HepG2 (cell line): ENCODE measurements around the gene CATSPERD. TPM values are rescaled to one million over a fixed set of nuclear protein-coding genes. Genes with fewer than 3 reads are reported as not detected.

Experiments used
- ATAC-seq: fragments of 200-7000 bp; cut with Tn5 transposase; 3 replicates; pipeline ENCODE4 v1.9.1; 2020; ENCODE audit warnings: mild to moderate bottlenecking, moderate library complexity
- BruUV-seq: library from RNA; stranded (reverse); fragments of 400-500 nt; replicated peaks from 2 replicates; lab custom pipeline; 2021; lab: Mats Ljungman, UMichigan
- CTCF ChIA-PET: fragments of 300-600 bp; formaldehyde crosslinking; extraction: SDS; loops from one replicate; lab custom pipeline; 2021; ENCODE audit warnings: low total read pairs, inconsistent platforms, low intra/inter-chr PET ratio; lab: Yijun Ruan, JAX
- POLR2A ChIA-PET: fragments of 350-600 bp; sonication (Branson Sonifier 250); formaldehyde crosslinking; loops from one replicate; lab custom pipeline; 2020; ENCODE audit warnings: antibody characterized with exemption, inconsistent platforms; lab: Yijun Ruan, JAX
- DNase-seq: peaks from one replicate; pipeline ENCODE4 v3.0.0-alpha.2; 2015; ENCODE audit warnings: low spot score
- FAIRE-seq: peaks from 3 replicates; lab custom pipeline; 2011; peaks lifted over from hg19 to GRCh38; lab: Jason Lieb, UNC
- H2AFZ ChIP-seq: one replicate; pipeline ENCODE4 v1.6.1; 2011; ENCODE audit warnings: low read length, inconsistent platforms
- H3K27ac ChIP-seq: fragments of 300-600 bp; 3 replicates; pipeline ENCODE4 v1.8.0; 2011; ENCODE audit warnings: mixed run types, mild to moderate bottlenecking, mixed read lengths, low read length, inconsistent platforms; ENCODE audit not compliant: insufficient read depth; ENCODE audit errors: extremely low read length
- H3K27me3 ChIP-seq, 2 experiments: fragments of 200-600 bp in 1 of 2; 2 replicates in 1 of 2; 3 replicates in 1 of 2; pipeline versions ENCODE4 v1.6.0 to v1.8.0; 2011; ENCODE audit warnings: low read length in 2 of 2, mild to moderate bottlenecking in 2 of 2, moderate library complexity in 2 of 2, inconsistent platforms in 1 of 2; ENCODE audit not compliant: insufficient read depth in 2 of 2, control insufficient read depth in 1 of 2
- H3K36me3 ChIP-seq, 2 experiments: fragments of 200-600 bp in 1 of 2; replicated peaks in 1 of 2; 2 replicates in 1 of 2; 3 replicates in 1 of 2; pipeline versions ENCODE4 v1.5.1 to v1.8.0; 2011; ENCODE audit warnings: low read length in 2 of 2, inconsistent platforms in 1 of 2; ENCODE audit not compliant: insufficient read depth in 2 of 2, control insufficient read depth in 1 of 2
- H3K4me1 ChIP-seq: 2 replicates; pipeline ENCODE4 v1.5.1; 2012; ENCODE audit warnings: low read length, inconsistent platforms; ENCODE audit not compliant: insufficient read depth
- H3K4me2 ChIP-seq: 2 replicates; pipeline ENCODE4 v1.6.0; 2011; ENCODE audit warnings: low read depth, low read length, inconsistent platforms
- H3K4me3 ChIP-seq, 3 experiments: fragments of 200-600 bp in 1 of 3; sonication (generic), shearing (Covaris generic) in 1 of 3; replicated peaks in 1 of 3; 2 replicates each; pipeline ENCODE4 v1.5.1; 2011 to 2016; ENCODE audit warnings: low read length in 3 of 3, inconsistent platforms in 2 of 3, low read depth in 2 of 3, mild to moderate bottlenecking in 2 of 3, control low read depth in 1 of 3, mixed read lengths in 1 of 3; ENCODE audit not compliant: insufficient read depth in 1 of 3
- H3K79me2 ChIP-seq: one replicate; pipeline ENCODE4 v1.6.1; 2011; ENCODE audit warnings: low read length, inconsistent platforms; ENCODE audit not compliant: insufficient read depth
- H3K9ac ChIP-seq: 2 replicates; pipeline ENCODE4 v1.6.0; 2011; ENCODE audit warnings: mild to moderate bottlenecking, low read depth, low read length, inconsistent platforms; ENCODE audit not compliant: insufficient read depth
- H3K9me3 ChIP-seq: 2 replicates; pipeline ENCODE4 v1.5.1; 2012; ENCODE audit warnings: mild to moderate bottlenecking, low read length
- H4K20me1 ChIP-seq: 2 replicates; pipeline ENCODE4 v1.6.0; 2011; ENCODE audit warnings: inconsistent platforms, mild to moderate bottlenecking, low read length, moderate library complexity; ENCODE audit not compliant: insufficient read depth
- CEBPB ChIP-seq: IDR thresholded peaks from 2 replicates; pipeline ENCODE4 v1.6.1; 2011; ENCODE audit warnings: low read depth, low read length, improper control_type of control experiment, borderline replicate concordance
- CHD4 ChIP-seq: fragments of 200-600 bp; sonication (generic); IDR thresholded peaks from 2 replicates; pipeline ENCODE4 v1.7.0; 2017; ENCODE audit warnings: mild to moderate bottlenecking, low read length, borderline replicate concordance
- DBP ChIP-seq: sonication (generic); formaldehyde crosslinking; IDR thresholded peaks from 2 replicates; pipeline ENCODE4 v1.4.0; 2020; ENCODE audit warnings: missing genetic modification reagents; ENCODE audit errors: not compliant biosample characterization
- EED ChIP-seq: sonication (generic); formaldehyde crosslinking; IDR thresholded peaks from 2 replicates; pipeline ENCODE4 v1.5.0; 2020; ENCODE audit warnings: mild to moderate bottlenecking, missing genetic modification reagents
- FOXO1 ChIP-seq: sonication (generic); formaldehyde crosslinking; IDR thresholded peaks from 2 replicates; pipeline ENCODE4 v1.4.0; 2020; ENCODE audit warnings: missing genetic modification reagents
- GFI1 ChIP-seq: sonication (generic); formaldehyde crosslinking; IDR thresholded peaks from 2 replicates; pipeline ENCODE4 v1.5.0; 2020; ENCODE audit warnings: missing genetic modification reagents, mild to moderate bottlenecking, borderline replicate concordance
- KDM3A ChIP-seq: IDR thresholded peaks from 2 replicates; pipeline ENCODE4 v1.6.1; 2018; ENCODE audit warnings: low read depth, missing compliant biosample characterization
- MED1 ChIP-seq: sonication (generic); formaldehyde crosslinking; IDR thresholded peaks from 2 replicates; pipeline ENCODE4 v1.4.0; 2020; ENCODE audit warnings: missing genetic modification reagents
- MTA1 ChIP-seq: sonication (generic); formaldehyde crosslinking; IDR thresholded peaks from 2 replicates; pipeline ENCODE4 v1.4.0; 2020; ENCODE audit warnings: missing genetic modification reagents, mild to moderate bottlenecking, borderline replicate concordance
- PRMT3 ChIP-seq: sonication (generic); formaldehyde crosslinking; IDR thresholded peaks from 2 replicates; pipeline ENCODE4 v1.8.1; 2022; ENCODE audit warnings: low read depth, mild to moderate bottlenecking, moderate library complexity, missing genetic modification reagents, borderline replicate concordance
- RFXANK ChIP-seq: IDR thresholded peaks from 2 replicates; pipeline ENCODE4 v1.6.1; 2016
- SALL1 ChIP-seq: sonication (generic); formaldehyde crosslinking; IDR thresholded peaks from 2 replicates; pipeline ENCODE4 v1.8.0; 2022; ENCODE audit warnings: mild to moderate bottlenecking, missing genetic modification reagents
- SATB2 ChIP-seq: sonication (generic); formaldehyde crosslinking; IDR thresholded peaks from 2 replicates; pipeline ENCODE4 v1.5.0; 2020; ENCODE audit warnings: missing genetic modification reagents
- SMYD3 ChIP-seq: sonication (generic); formaldehyde crosslinking; IDR thresholded peaks from 2 replicates; pipeline ENCODE4 v1.8.1; 2023; ENCODE audit warnings: mild to moderate bottlenecking, missing genetic modification reagents
- SRSF4 ChIP-seq: fragments of 200-400 bp; formaldehyde crosslinking; IDR thresholded peaks from one replicate; pipeline ENCODE4 v1.6.1; 2018; ENCODE audit warnings: mild to moderate bottlenecking, low read depth, low read length, moderate library complexity; ENCODE audit not compliant: poor library complexity, severe bottlenecking
- TCF7 ChIP-seq: sonication (generic); IDR thresholded peaks from 2 replicates; pipeline ENCODE4 v1.6.1; 2016; ENCODE audit warnings: antibody characterized with exemption, low read depth
- TSC22D2 ChIP-seq: sonication (generic); formaldehyde crosslinking; IDR thresholded peaks from 2 replicates; pipeline ENCODE4 v1.5.1; 2020; ENCODE audit warnings: missing genetic modification reagents, mild to moderate bottlenecking, borderline replicate concordance
- ZNF296 ChIP-seq: sonication (generic); formaldehyde crosslinking; conservative IDR thresholded peaks from 2 replicates; pipeline ENCODE4 v1.5.0; 2020; ENCODE audit warnings: mild to moderate bottlenecking, missing genetic modification reagents
- ZNF629 ChIP-seq: sonication (generic); formaldehyde crosslinking; conservative IDR thresholded peaks from 2 replicates; pipeline ENCODE4 v1.5.0; 2020; ENCODE audit warnings: missing genetic modification reagents
- ZNF674 ChIP-seq: sonication (generic); formaldehyde crosslinking; IDR thresholded peaks from 2 replicates; pipeline ENCODE4 v1.5.0; 2020; ENCODE audit warnings: low read depth, mild to moderate bottlenecking, missing genetic modification reagents
- ZNF816 ChIP-seq: sonication (generic); formaldehyde crosslinking; IDR thresholded peaks from 2 replicates; pipeline ENCODE4 v1.8.0; 2022; ENCODE audit warnings: missing genetic modification reagents, mild to moderate bottlenecking, borderline replicate concordance
- ZSCAN31 ChIP-seq: sonication (generic); formaldehyde crosslinking; IDR thresholded peaks from 2 replicates; pipeline ENCODE4 v1.5.0; 2020; ENCODE audit warnings: low read depth, mild to moderate bottlenecking, missing genetic modification reagents
- WGBS: methylation state at CpG from one replicate; pipeline ENCODE4 v1.1.6; 2017; ENCODE audit warnings: low lambda C conversion rate; 5-methylcytosine and 5-hydroxymethylcytosine counted together
- in situ Hi-C: cut with HindIII; loops from 2 replicates; pipeline ENCODE4 v1.10.0; 2017; ENCODE audit warnings: low pct_unique_long_range_greater_than_20kb; ENCODE audit not compliant: extremely low pct_ligation_motif_present
- intact Hi-C: fragments of 100-400 bp; cut with micrococcal nuclease; formaldehyde crosslinking; loops from one replicate; pipeline ENCODE4 v1.10.0; 2022; ENCODE audit not compliant: unreplicated experiment
- polyA plus RNA-seq, 8 experiments: library from polyadenylated mRNA; depleted of rRNA in 3 of 8; stranded (reverse) in 7 of 8; unstranded in 1 of 8; fragments of >200 nt; fragmentation: Illumina TruSeq in 4 of 8; extraction: Trizol in 4 of 8; gene quantifications; 2 replicates each; pipeline versions ENCODE4 v1.2.1 to v1.2.3, GENCODE V29; 2011 to 2016; ENCODE audit warnings: low read depth in 4 of 8, missing spikeins in 1 of 8, mixed read lengths in 1 of 8; ENCODE audit not compliant: insufficient read depth in 1 of 8
- total RNA-seq, 5 experiments: library from RNA; depleted of rRNA; stranded (reverse); fragments of >200 nt; fragmentation: Illumina TruSeq; extraction: Trizol; gene quantifications; 2 replicates each; pipeline ENCODE4 v1.2.3, GENCODE V29; 2016; ENCODE audit warnings: low read depth in 1 of 5
- TF ChIP-seq, protein P1 (sequence below): sonication (generic); formaldehyde crosslinking; IDR thresholded peaks from 2 replicates; pipeline ENCODE4 v1.5.0; 2020; ENCODE audit warnings: missing genetic modification reagents

CATSPERD gene
- total and polyA plus RNA-seq, 2 of the 13 experiments (the other 11 are each of a cell fraction or from before 2014, with no cell fraction given): 0.04 TPM; not detected in 1

DNA sequence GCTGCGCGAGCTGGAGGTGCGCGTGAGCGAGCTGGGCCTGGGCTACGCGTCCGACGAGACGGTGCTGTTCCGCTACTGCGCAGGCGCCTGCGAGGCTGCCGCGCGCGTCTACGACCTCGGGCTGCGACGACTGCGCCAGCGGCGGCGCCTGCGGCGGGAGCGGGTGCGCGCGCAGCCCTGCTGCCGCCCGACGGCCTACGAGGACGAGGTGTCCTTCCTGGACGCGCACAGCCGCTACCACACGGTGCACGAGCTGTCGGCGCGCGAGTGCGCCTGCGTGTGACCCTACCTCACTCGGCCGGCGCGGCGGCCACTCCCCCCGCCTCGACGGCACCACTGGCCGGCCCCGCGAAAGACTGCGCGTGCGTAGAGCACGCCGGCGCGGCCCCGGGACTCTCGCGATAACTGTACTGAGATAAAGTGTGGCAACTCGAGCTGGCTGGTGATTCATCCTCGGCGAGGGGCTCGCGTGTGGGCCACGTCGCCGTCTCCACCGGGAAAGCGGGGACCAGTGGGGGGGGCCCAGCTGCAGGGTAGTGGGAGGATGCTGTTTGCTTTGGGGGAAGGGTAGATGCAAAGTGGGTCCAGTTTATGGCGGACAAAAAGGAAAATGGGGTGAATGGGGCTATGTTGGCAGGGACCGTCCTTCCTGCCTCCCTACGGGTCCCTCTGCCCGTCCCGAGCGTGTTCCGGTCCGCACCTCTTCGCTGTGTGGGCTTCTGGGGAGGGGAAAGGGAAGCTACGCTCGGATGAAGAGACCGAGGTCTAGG lies 107.6 kb downstream of the CATSPERD start:
- FAIRE-seq (peak; percentile 44), DNase-seq (peak; percentile 89), ATAC-seq (peak; percentile 68)
- no peaks in the 10 kb centered on the region for H4K20me1 ChIP-seq
- H3K9ac ChIP-seq: peak overlapping the region; percentile 97
- ChIA-PET CTCF (interaction anchor here (2.5 kb wide), 1 partner anchor 23 kb away, joined by 19 read pairs; the partner anchor contains the start of gene NRTN), POLR2A (interaction anchor here (0.5 to 4.2 kb wide), 35 partner anchors 10 to 205 kb away, joined by 3 to 96 read pairs (median 8); partner anchors contain the start of genes CATSPERD, DUS3L, FUT5 and FUT6)
- H3K27me3 ChIP-seq: no peaks in the 10 kb centered on the region; a peak in 1 of 5 replicates
- H3K27ac ChIP-seq: peak overlapping the region; percentile 89
- no TSS peak for BruUV-seq
- peaks cover 0 to 5% of the 10 kb centered on the region in 2 experiments; a peak in 1 of 5 replicates for H3K36me3 ChIP-seq
- no peaks in the 10 kb centered on the region for H3K9me3 ChIP-seq
- peak overlapping the region; percentile 100 for H3K4me2 ChIP-seq
- in situ Hi-C loops (no loop called here), intact Hi-C loops (loop anchor here (5.0 kb wide), 1 partner anchor 44 kb away; the partner anchor contains the start of gene FUT5)
- H3K4me3 ChIP-seq: peak overlapping the region; percentile 73 to 90 (median 83)
- 3% methylated on average over 37 of the region's 91 CpGs for WGBS
- no peak overlapping the region for H2AFZ ChIP-seq
- peaks cover 12% of the 10 kb centered on the region for H3K79me2 ChIP-seq
- H3K4me1 ChIP-seq: peaks cover 55% of the 10 kb centered on the region
- TF ChIP-seq FOXO1 (peak; percentile 7; the same call in 1 of the 2 replicates), ZNF674 (CRISPR knock-in tag) (peak; percentile 86; the same call in 1 of the 2 replicates), SATB2 (CRISPR knock-in tag) (peak; percentile 19; the same call in 1 of the 2 replicates), SMYD3 (CRISPR knock-in tag) (peak; percentile 88), ZNF816 (CRISPR knock-in tag) (0 out of 2 replicates have a peak, but pooled peaks have one; percentile 90), CHD4 (no peak), KDM3A (CRISPR knock-in tag) (peak; percentile 91; the same call in 1 of the 2 replicates), RFXANK (peak; percentile 89), GFI1 (peak; percentile 56; the same call in 1 of the 2 replicates), TSC22D2 (CRISPR knock-in tag) (peak; percentile 92), PRMT3 (CRISPR knock-in tag) (peak; percentile 90), ZSCAN31 (CRISPR knock-in tag) (peak; percentile 96), SRSF4 (peak; percentile 60), SALL1 (CRISPR knock-in tag) (peak; percentile 90), ZNF296 (CRISPR knock-in tag) (no peak), TCF7 (no peak), EED (CRISPR knock-in tag) (no peak; the same call in 1 of the 2 replicates), MTA1 (CRISPR knock-in tag) (peak; percentile 34; the same call in 1 of the 2 replicates), ZNF629 (CRISPR knock-in tag) (no peak), CEBPB (peak; percentile 80; the same call in 1 of the 2 replicates), DBP (CRISPR knock-in tag) (no peak), MED1 (CRISPR knock-in tag) (peak; percentile 73; the same call in 1 of the 2 replicates)
- TF ChIP-seq, protein P1, sequence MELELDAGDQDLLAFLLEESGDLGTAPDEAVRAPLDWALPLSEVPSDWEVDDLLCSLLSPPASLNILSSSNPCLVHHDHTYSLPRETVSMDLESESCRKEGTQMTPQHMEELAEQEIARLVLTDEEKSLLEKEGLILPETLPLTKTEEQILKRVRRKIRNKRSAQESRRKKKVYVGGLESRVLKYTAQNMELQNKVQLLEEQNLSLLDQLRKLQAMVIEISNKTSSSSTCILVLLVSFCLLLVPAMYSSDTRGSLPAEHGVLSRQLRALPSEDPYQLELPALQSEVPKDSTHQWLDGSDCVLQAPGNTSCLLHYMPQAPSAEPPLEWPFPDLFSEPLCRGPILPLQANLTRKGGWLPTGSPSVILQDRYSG (CRISPR knock-in tag): no peak; the same call in 1 of the 2 replicates
